DMS114 treated with DMSO at 0.1 percent for 48 hours (cell line): ENCODE data around the gene NR1D2.
"Not testable (repeated sequence)": the region's sequence is repeated elsewhere in the genome, so short reads cannot be mapped to it uniquely, and the experiment has no call there.

Experiments
- DNase-seq: peaks from one replicate; lab custom pipeline; 2025; ENCODE audit not compliant: unreplicated experiment; lab: John Stamatoyannopoulos, UW

NR1D2 gene

DNA sequence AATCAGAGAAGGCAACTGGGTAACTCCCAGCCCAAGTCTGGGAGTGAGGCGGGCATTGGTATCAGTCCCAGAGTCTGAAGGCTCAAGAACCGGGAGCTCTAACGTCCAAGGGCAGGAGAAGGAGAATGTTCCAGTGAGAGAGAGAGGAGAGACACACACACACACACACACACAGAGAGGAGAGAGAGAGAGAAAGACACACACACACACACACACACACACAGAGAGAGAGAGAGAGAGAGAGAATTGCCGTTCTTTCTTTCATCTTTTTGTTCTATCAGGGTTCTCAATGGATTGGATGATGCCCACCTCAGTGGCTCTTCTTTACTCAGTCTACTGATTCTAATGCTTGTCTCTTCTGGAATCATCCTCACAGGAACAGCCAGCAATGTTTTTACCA lies 57.0 kb downstream of the NR1D2 start:
- no peak for DNase-seq

- no peak for DNase-seq
These were observed 58.4 kb downstream of the NR1D2 start for GRCh38 chr3:24003466-24003865.

DNA sequence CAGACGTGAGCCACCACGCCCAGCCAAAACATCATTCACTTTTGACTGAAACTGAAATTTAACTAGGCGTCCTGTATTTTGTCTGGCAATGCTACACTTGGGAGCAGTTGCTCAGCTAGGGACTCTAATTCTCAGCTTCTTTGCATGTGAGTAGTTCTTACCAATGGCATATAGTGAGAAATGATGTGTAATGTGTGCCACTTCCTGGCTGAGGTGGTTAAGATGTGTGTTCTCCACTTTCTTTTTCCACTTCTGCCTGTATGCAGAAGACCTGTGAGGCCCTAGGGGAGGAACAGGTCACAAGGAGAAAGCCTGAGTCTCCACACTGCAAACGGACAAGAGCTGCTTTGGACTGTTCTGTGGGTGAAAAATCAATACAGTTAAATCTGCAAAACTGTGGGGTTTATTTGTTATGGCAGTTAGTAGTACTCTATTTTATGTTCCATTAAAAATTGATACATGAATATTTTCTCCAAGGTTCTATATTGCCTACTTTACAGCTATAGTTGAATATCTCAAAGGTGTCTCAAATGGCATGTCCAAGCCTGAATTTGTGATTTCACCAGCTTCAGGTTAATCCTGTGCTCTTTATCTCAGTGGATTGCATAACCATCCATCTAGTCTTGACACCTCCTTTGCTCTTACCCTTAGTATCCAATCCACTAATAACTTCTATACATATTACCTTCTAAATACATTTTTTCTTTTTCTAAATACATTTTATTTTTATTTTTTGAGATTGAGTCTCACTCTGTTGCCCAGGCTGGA lies 59.3 kb downstream of the NR1D2 start:
- DNase-seq, result no peak

GRCh38 chr3:24005669-24006068 lies 60.6 kb downstream of the NR1D2 start:
- DNase-seq, result no peak

DNA sequence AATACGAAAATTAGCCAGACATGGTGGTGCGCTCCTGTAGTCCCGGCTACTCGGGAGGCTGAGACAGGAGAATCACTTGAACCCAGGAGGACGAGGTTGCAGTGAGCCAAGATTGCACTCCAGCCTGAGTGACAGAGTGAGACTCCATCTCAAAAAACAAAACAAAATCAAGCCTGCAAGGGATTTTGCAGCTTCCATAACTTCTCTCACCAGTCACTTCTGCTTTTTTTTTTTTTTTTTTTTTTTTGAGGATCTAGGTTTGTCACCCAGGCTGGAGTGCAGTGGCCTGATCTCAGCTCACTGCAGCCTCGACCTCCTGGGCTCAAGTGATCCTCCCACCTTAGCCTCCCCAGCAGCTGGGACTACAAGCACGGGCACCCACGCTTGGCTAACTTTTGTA lies 65.7 kb downstream of the NR1D2 start:
- DNase-seq, result not testable (repeated sequence)

- no peak for DNase-seq
These were observed 67.6 kb downstream of the NR1D2 start for GRCh38 chr3:24012589-24013269.

DNA sequence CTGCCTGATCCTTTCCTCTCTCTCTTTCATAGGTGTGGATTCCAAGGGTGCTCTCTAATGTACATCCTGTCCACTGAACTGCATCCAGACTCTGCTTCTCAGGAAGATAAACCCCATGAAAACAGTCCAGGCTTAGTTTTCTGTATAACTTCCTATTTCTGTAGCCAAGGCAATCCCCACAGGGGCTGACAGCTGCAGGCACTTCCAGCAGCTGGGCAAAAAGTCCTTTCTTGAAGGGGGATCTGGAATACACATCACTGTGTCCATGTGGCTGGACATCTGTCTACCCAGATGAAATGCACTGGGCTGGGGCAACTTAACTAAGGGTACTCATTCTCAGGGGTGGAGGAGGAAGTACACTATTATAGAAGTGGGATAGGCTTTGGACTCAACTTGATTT lies 72.2 kb downstream of the NR1D2 start:
- DNase-seq, result no peak

GRCh38 chr3:24018784-24019570 lies 73.9 kb downstream of the NR1D2 start:
- DNase-seq, result no peak

DNA sequence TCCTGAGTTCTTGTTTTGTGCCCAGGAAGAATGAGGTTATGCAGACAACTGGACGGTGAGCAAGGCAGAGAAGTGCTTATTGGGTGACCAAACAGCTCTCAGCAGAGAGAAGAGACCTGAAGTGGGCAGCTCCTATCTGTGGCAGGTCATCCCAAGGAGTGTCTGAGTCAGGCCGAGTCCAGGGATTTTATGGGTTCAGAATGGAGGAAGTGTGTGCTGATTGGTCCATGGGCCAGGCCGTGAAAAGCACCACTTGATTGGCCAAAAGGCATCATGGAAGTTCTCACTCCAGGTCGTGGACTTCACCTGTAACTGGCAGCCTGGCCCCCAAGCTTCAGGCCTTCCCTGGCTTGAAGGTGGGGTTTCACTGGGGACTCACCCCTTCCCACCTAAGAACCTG lies 74.5 kb downstream of the NR1D2 start:
- DNase-seq, result no peak

DNA sequence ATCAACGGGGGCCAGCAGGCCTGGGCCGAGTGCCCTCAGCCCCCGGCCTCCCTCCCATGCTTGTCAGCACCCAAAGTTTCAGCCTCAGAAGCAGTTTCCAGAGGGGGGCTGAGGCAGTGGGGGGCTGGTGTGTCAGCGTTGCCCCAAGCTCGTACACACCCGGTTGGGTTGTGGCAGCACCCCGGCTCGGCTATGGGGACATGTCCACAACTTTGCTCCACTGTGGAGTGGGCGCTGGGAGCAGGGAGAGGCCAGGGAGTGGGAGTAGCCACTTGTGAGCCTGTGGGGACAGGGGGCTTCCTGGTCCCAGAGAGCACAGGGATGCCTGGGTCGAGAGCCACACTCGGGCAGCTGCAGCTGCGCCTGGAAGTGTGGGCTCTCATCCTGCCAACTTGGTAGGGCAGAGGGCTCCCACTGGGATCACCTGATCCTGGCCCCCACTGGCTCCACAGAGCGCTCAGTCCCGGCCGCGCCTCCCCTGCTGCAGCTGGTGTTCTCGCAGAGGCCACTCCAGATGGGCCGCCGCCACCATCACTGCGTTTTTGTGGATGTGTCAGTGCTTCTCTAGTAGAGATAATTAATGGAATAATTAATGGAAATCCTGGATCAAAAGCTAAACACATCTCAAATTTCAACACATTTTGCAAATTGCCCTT lies 75.1 kb downstream of the NR1D2 start:
- no peak for DNase-seq

- no peak for DNase-seq
These were observed 78.1 kb downstream of the NR1D2 start for GRCh38 chr3:24023197-24023596.

DNA sequence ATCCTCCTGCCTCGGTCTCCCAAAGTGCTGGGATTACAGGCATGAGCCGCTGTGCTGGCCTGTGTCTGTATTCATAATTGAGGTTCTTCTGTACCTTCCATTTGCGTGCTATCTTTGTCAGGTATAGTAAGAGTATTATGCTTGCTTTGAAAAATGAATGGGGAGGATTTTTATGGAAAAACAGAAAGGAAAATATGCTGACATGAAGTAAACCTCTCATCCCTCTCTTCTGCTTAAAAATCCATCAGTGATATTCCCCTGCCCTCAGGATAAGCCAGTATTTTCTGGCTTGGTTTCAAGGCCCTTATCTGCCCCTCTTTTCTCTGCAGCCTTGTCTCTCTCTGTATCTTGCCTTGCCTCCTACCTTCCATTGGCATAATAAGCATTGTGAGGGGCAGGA lies 80.7 kb downstream of the NR1D2 start:
- no peak for DNase-seq

- not testable (repeated sequence) for DNase-seq
These were observed 81.6 kb downstream of the NR1D2 start for GRCh38 chr3:24026665-24027064.

DNA sequence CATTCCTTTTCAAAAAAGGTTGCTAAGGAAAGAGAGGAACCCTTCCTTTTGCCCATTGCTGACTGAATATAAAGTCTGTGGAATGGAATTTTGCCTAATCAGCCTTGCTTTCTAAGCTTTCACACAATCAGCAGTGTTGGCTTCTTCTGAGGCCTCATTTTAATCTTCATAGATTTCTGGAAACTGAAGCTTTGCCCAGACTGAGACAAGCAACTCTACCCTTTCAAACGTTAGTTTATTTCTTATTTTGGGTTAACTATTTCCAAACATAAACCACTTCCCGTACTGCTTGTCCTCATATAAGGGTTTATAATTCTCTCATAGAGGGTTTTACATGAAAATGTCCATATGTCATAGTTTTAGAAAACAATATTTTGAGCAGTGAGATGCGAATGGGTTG lies 82.9 kb downstream of the NR1D2 start:
- DNase-seq, result no peak
